Subcutaneous adipose tissue (tissue), 4 donors: ENCODE measurements around the gene ENTPD8. TPM values are rescaled to one million over a fixed set of nuclear protein-coding genes. Genes with fewer than 3 reads are reported as not detected.

Source experiments
- total RNA-seq, 4 donors: library from RNA; depleted of rRNA; stranded (reverse); fragments of >200 nt; gene quantifications; one replicate each; pipeline ENCODE4 v1.1.0, GENCODE V29; 2016
- TF ChIP-seq, protein P1 (sequence below): fragments of 450-650 bp; IDR thresholded peaks from one replicate; pipeline ENCODE4 v1.5.1; 2016; ENCODE audit warnings: low read depth, mild to moderate bottlenecking, control low read depth, antibody characterized with exemption, moderate library complexity

The ENTPD8 gene
- total RNA-seq, 4 donors from 2014 or later, result not detected

DNA sequence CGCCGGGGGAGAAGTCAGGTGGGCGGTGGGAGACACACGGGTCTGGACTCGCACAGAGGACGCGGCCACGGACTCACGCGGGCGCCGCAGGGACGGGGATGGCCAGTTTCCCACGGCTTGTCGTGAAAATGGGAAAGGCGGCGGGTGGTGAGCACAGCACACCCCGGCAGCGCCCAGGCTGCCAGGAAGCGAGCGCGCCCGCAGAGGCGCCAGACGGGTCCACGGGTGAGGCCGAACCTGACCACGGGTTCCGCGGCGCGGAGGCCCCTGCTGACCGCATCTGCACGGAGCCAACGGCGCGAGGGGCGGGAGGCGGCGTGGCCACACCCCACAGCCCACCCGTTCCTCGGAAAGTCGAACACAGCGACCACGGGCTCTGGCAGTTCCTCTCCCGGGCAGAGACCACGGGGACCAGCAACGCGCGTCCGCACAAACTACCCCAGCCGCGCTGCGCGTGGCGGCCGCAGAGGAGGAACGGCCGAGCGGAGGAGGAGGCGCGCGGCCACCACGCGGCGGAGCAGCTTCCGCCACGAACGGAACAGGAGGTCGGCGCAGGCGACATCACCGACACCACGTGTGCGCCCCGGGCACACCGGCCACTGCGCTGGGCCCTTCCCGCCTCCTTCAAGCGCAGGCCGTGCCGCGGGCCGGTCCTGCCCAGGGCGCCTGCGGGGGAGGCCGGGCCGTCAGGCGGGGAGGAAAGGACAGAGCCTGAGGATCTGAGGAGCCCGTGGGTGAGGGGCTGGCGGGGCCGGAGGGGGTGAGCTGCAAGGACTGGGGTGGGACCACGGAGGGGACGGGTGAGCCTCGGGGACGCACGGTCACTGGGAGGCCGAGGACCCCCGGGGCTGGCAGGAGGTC lies 23.8 kb downstream of the ENTPD8 start:
- TF ChIP-seq, protein P1, sequence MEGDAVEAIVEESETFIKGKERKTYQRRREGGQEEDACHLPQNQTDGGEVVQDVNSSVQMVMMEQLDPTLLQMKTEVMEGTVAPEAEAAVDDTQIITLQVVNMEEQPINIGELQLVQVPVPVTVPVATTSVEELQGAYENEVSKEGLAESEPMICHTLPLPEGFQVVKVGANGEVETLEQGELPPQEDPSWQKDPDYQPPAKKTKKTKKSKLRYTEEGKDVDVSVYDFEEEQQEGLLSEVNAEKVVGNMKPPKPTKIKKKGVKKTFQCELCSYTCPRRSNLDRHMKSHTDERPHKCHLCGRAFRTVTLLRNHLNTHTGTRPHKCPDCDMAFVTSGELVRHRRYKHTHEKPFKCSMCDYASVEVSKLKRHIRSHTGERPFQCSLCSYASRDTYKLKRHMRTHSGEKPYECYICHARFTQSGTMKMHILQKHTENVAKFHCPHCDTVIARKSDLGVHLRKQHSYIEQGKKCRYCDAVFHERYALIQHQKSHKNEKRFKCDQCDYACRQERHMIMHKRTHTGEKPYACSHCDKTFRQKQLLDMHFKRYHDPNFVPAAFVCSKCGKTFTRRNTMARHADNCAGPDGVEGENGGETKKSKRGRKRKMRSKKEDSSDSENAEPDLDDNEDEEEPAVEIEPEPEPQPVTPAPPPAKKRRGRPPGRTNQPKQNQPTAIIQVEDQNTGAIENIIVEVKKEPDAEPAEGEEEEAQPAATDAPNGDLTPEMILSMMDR, result no peak

DNA sequence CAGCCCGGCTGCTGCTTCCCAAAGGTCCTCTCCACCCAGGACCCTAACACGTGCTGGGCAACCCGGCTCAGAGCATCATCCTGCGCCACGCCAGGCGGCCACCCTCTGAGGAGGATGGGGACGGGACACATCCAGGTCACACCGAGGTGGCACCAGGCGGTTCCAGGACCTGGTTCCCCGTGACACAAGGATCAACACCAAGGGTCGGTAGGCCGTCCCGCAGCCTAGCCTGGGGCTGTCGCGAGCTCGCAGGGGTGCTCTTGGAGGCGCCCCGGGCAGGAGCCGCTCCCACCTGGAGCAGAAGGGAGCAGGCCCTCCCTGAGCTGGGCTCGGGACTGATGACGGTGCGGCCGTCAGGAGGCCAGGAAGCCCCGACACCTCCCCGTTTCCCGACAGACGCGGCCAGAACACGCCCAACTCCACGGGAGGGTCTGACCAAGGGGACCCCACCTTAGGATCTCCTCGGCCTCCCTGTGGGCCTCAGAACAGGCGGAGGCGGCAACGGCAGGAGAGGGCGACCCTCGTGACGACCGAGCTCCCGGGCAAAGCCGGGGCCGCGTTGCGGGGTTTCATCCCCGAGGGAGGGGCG lies 24.5 kb downstream of the ENTPD8 start:
- TF ChIP-seq, protein P1, result no peak

DNA sequence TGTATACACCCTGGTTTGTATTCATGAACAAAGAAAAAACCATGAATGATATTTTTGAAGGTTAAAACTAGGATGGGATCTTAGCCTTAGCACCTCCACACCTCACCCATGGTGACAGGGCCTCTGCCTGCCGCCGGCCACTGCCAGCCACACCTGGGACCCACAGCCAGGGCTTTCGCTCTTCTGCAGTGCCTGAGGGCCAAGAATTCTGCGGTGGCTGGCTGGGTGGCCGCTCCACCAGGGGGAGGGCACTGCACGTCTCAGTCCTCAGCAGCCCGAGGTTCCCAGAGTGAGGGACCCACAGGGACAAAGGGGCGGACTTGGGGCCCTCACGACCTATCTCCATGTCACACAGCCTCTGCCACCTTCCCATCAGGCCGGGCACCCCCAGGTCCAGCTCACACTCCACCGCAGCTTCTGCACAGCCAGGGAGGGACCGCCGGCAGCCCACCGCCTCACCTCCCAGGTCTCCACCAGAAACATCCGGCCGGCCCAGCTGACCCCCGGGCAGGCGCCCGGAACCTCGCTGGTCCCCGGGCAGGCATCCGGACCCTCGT lies 25.1 kb downstream of the ENTPD8 start:
- TF ChIP-seq, protein P1, result no peak

DNA sequence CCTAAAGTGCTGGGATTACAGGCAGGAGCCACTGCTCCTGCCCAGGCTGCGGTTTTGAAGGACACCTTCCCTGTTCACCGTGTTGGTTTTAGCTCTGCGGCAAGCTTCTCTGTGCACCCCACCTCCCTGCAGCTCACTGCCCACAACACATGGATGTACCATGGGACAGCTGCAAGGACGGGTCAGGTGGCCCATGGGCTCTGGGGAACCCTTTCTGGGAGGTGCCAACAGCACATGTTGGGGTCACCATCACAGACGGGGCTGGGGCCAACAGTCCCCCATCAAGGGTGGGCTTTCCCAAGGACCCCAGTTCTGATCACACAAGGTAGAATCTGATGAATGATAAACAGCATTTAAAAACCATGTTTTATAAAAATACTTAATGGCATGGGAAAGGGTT lies 25.7 kb downstream of the ENTPD8 start:
- TF ChIP-seq, protein P1, result no peak

DNA sequence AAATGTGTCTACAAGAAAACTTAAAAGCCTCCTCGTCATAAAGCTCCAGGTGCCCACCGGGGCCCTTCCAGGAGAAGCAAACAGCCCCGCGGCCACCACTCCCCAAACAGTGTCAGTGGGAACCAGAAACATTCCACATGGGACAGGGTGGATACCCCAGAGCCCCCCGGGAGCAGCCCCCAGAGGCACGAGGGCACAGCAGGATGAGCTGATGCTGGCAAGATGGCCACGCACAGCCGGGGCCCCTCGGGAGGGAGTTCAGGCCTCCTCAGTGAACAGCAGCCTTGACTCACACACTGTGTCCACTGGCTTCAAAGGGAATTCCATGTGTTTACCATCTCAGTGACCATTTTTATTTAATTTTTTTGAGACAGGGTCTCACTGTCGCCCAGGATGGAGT lies 28.7 kb downstream of the ENTPD8 start:
- TF ChIP-seq, protein P1, result no peak

DNA sequence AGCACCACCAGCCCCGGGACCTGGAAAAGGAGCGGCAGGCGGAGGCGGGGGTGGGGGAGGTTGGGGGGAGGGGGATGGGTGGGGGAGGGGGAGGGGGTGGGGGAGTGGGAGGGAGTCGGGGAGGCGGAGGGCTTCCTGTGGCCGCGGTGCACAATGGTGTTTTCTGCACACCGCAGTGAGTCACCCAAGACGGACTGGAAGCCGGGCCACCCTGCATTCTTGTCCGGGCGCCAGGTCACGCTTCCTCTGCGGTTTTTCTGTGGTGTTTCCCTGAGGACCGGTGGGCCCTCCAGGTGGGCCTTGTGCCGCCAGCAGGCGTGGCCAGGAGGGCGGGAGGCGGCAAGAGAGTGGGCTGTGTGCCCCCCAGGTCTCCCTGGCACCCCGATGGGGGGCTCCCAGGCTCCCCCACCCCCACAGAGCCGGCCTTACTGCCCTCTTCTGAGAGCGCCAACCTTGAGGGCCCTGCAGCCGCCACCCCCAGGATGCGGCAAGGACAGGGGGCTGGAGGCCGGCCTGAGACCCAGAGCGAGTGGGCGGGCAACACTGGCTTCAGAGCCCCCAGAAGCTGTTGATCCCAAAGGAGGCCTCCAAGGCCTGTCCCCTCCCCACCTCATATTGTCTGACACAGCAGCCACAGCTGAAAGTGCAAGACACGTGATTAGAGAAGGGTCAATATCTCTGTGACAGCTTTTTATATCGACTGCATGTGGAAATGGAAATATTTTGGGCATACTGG lies 29.3 kb downstream of the ENTPD8 start:
- TF ChIP-seq, protein P1, result no peak

DNA sequence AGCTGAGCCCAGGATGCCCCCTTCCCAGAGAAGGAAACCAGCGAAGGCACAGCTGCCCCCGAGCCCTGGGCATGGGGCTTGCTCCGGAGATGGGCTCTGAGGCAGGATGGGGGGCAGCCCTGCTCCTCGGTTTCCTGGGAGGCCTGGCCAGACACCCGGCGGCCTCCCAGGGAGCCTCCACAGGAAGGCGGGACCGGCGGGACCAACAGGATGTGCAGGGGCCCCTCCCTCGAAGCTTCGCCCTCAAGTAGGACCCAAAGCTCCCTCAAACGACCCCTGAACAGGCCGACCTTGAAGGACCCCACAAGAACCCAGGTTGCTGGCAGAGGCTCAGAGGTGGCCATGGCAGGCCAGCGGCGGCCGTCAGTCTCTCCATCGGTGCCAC lies 29.9 kb downstream of the ENTPD8 start:
- TF ChIP-seq, protein P1, result no peak
